Measurements from ENCODE around the gene FER. TPM values are rescaled to one million over a fixed set of nuclear protein-coding genes. Genes with fewer than 3 reads are reported as not detected.

Gene FER
- total and polyA plus RNA-seq, 10 of the 15 experiments (the other 5 are each of a cell fraction or from before 2014, with no cell fraction given): 4.4 to 19.1 (median 9.6) TPM

GRCh38 chr5:109164001-109164400 is 416.3 kb downstream of the FER start (continued):
- no peak for TF ChIP-seq E4F1 (IDR thresholded peaks at IDR 0.05; ENCODE audit: borderline replicate concordance, partially characterized antibody)

- H3K4me3 ChIP-seq: no peak overlapping the region
- H3K9ac ChIP-seq (ENCODE audit: control insufficient read depth, insufficient read depth, low read length): no peak overlapping the region
- ChIA-PET RAD21 (ENCODE audit: unreplicated experiment) (no interaction called here), CTCF (interaction anchor here (0.8 kb wide), 1 partner anchor 26 kb away, joined by 3 read pairs; no protein-coding TSS in a partner anchor), POLR2A (no interaction called here), SMC1A (ENCODE audit: uncharacterized antibody, unreplicated experiment) (interaction anchor here (0.6 kb wide), 1 partner anchor 18 kb away, joined by 3 read pairs; no protein-coding TSS in a partner anchor)
- no peak for FAIRE-seq
- intact Hi-C loops (cut with micrococcal nuclease; ENCODE audit: unreplicated experiment) (loop anchor here (10.0 kb wide), 2 partner anchors 63 to 243 kb away; no protein-coding TSS in a partner anchor), in situ Hi-C loops (cut with MboI) (no loop called here)
- H3K4me1 ChIP-seq (ENCODE audit: control insufficient read depth, insufficient read depth, low read length): no peaks in the 10 kb centered on the region
- BruUV-seq (replicated peaks): no TSS peak
- no peak overlapping the region for H2AFZ ChIP-seq (ENCODE audit: control insufficient read depth, low read depth, low read length)
- H3K9me3 ChIP-seq (replicated peaks; ENCODE audit: control insufficient read depth, insufficient read depth, low read length): no peaks in the 10 kb centered on the region; the same call in 1 of the 3 replicates
- no peaks in the 10 kb centered on the region for H3K79me2 ChIP-seq (ENCODE audit: control insufficient read depth, insufficient read depth, low read length)
- no peaks in the 10 kb centered on the region for H4K20me1 ChIP-seq (ENCODE audit: control insufficient read depth, insufficient read depth)
- TF ChIP-seq RCOR1 (conservative IDR thresholded peaks at IDR 0.05; ENCODE audit: low read depth, low read length): no peak
- no peak for TF ChIP-seq PRDM15 (CRISPR knock-in tag; IDR thresholded peaks at IDR 0.05)
- no peak for TF ChIP-seq ASH2L (IDR thresholded peaks at IDR 0.05; ENCODE audit: borderline replicate concordance, low read depth)
- H3K27me3 ChIP-seq (replicated peaks in 1 of 2; ENCODE audit: control insufficient read depth in 2 of 2, insufficient read depth in 2 of 2, low read length in 1 of 2): no peaks in the 10 kb centered on the region
- no peak for DNase-seq (ENCODE audit: low read depth, low spot score)
- no peaks in the 10 kb centered on the region for H3K36me3 ChIP-seq (ENCODE audit: control insufficient read depth in 2 of 2, insufficient read depth in 2 of 2, low read length in 1 of 2)
- H3K27ac ChIP-seq (ENCODE audit: control insufficient read depth, insufficient read depth): no peak overlapping the region
- no peak overlapping the region for H3K4me2 ChIP-seq (ENCODE audit: control insufficient read depth, insufficient read depth)
- ATAC-seq: no peak
Observed at GRCh38 chr5:109167586-109167985, 419.9 kb downstream of the FER start.
